ENCODE measurements around the gene AHDC1.

DNA sequence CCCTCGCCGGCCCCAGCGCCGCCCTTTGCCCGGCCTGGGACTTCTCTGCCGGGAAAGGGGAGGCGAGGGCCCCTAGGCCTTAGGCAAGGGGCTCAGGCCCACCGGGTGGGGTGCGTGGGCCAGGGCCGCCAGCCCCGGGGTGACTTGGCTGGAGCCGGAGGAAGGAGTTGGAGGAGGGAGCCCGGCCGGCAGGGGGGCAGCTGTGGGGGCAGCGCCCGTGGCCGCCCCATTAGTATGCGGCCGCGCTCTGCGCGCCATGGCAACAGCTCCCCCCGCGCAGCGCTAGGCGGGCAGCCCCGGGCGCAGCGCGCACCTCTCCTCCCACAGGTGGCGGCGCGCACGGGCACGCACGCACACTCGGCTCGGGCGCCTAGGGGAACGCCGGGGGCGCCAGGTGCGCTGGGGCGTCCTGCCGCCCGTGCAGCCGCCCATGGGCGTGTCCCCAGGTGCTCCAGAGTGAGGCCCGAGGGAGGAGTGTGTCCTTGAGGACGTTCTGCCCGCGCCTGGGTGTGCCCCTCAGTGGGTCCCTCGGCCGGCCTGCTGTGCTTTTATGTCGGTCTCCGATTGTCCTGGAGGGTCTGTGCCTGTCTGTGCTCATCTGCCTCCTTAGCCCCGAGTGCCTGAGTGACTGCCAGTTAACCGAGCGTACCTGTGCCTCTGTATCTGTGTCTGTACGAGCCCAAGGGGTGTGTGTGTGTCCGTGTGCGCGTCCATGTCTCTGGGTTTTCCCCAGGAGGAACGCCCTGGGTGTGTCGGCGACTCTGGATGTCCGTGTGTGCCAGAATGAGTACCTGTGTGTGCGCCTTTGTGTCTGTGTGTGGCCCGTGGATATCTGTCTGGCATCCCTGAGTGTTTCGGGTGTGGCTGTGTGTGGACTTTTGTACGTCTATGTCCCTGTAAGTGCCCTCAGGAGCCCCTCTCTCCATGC lies 75.8 kb downstream of the AHDC1 start:
- TF ChIP-seq RELA (IDR thresholded peaks at IDR 0.05; ENCODE audit: borderline replicate concordance, partially characterized antibody): no peak
- TF ChIP-seq CREM (IDR thresholded peaks at IDR 0.05; ENCODE audit: low read depth): no peak
- TF ChIP-seq, protein P1, sequence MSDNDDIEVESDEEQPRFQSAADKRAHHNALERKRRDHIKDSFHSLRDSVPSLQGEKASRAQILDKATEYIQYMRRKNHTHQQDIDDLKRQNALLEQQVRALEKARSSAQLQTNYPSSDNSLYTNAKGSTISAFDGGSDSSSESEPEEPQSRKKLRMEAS (IDR thresholded peaks at IDR 0.05; ENCODE audit: low read depth, low read length): no peak
- TF ChIP-seq CTCF (IDR thresholded peaks at IDR 0.05 in 2 of 3, conservative IDR thresholded peaks at IDR 0.05 in 1 of 3; ENCODE audit: control insufficient read depth in 2 of 3, extremely low read depth in 1 of 3, insufficient read depth in 1 of 3, low read depth in 3 of 3, low read length in 3 of 3): no peak; a peak in 1 of 6 replicates
- no peak for TF ChIP-seq BMI1 (IDR thresholded peaks at IDR 0.05; ENCODE audit: borderline replicate concordance)
- TF ChIP-seq JUNB (IDR thresholded peaks at IDR 0.05): no peak
- TF ChIP-seq ZNF24 (IDR thresholded peaks at IDR 0.05): no peak
- peak in 1 of 2 experiments; percentile 23; a peak in 1 of 3 replicates for TF ChIP-seq EGR1 (IDR thresholded peaks at IDR 0.05; ENCODE audit: borderline replicate concordance in 1 of 2, low read depth in 2 of 2, low read length in 2 of 2)
- TF ChIP-seq, protein P2, sequence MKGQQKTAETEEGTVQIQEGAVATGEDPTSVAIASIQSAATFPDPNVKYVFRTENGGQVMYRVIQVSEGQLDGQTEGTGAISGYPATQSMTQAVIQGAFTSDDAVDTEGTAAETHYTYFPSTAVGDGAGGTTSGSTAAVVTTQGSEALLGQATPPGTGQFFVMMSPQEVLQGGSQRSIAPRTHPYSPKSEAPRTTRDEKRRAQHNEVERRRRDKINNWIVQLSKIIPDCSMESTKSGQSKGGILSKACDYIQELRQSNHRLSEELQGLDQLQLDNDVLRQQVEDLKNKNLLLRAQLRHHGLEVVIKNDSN (IDR thresholded peaks at IDR 0.05; ENCODE audit: borderline replicate concordance, extremely low read length, insufficient read depth, low read depth, low read length): no peak
